Gastrocnemius medialis (tissue), 4 donors: Measurements from ENCODE around the gene CAPN13.

Experiments used
- POLR2A ChIP-seq, 2 donors: fragments of 450-650 bp; IDR thresholded peaks; one replicate each; pipeline ENCODE4 v1.6.1; 2017; ENCODE audit warnings: antibody characterized with exemption in 2 of 2, mild to moderate bottlenecking in 2 of 2, moderate library complexity in 2 of 2
- TF ChIP-seq, protein P1 (sequence below), 5 experiments: fragments of 450-650 bp in 3 of 5; fragments of 200-600 bp in 2 of 5; sonication (generic) in 2 of 5; IDR thresholded peaks in 4 of 5; conservative IDR thresholded peaks in 1 of 5; 1 replicate in 4 of 5; 2 replicates in 1 of 5; pipeline ENCODE4 v1.5.1; 2016 to 2019; ENCODE audit warnings: antibody characterized with exemption in 5 of 5, mild to moderate bottlenecking in 3 of 5, moderate library complexity in 3 of 5

DNA sequence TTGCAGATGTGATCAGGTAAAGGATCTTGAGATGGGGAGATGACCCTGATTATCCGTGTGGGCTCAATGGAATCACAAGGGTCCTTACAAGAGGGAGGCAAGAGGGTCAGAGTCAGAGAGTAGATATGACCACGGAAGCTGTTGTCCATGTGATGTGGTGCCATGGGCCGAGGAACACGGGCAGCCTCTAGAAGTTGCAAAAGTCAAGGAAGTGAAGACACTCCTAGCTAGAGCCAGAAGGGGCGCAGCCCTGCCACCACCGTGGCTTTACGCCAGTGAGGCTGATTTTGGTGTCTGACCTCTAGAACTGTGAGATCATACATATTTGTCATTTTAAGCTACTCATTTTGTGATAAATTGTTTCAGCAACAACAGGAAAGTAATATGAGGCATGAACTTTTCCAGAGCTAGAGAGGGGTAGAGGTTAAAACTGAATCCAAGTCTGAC is 114.4 kb downstream of the CAPN13 start:
- TF ChIP-seq POLR2A (IDR thresholded peaks at IDR 0.05), result no peak
- TF ChIP-seq, protein P1, sequence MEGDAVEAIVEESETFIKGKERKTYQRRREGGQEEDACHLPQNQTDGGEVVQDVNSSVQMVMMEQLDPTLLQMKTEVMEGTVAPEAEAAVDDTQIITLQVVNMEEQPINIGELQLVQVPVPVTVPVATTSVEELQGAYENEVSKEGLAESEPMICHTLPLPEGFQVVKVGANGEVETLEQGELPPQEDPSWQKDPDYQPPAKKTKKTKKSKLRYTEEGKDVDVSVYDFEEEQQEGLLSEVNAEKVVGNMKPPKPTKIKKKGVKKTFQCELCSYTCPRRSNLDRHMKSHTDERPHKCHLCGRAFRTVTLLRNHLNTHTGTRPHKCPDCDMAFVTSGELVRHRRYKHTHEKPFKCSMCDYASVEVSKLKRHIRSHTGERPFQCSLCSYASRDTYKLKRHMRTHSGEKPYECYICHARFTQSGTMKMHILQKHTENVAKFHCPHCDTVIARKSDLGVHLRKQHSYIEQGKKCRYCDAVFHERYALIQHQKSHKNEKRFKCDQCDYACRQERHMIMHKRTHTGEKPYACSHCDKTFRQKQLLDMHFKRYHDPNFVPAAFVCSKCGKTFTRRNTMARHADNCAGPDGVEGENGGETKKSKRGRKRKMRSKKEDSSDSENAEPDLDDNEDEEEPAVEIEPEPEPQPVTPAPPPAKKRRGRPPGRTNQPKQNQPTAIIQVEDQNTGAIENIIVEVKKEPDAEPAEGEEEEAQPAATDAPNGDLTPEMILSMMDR (IDR thresholded peaks at IDR 0.05 in 4 of 5, conservative IDR thresholded peaks at IDR 0.05 in 1 of 5), result no peak
